Keratinocyte (primary cell): Measurements from ENCODE around the gene ZC3H12C.

Experiments
- EZH2 ChIP-seq: IDR thresholded peaks from one replicate; pipeline ENCODE4 v1.6.1; 2012; ENCODE audit warnings: inconsistent platforms, mild to moderate bottlenecking, low read length, moderate library complexity
- TF ChIP-seq, protein P1 (sequence below), 3 experiments: IDR thresholded peaks in 1 of 3; conservative IDR thresholded peaks in 1 of 3; optimal IDR thresholded peaks in 1 of 3; 2 replicates in 2 of 3; 3 replicates in 1 of 3; pipeline versions ENCODE3 to v1.5.1; 2011; ENCODE audit warnings: low read length in 3 of 3, mild to moderate bottlenecking in 3 of 3, moderate library complexity in 2 of 3, control low read depth in 1 of 3, inconsistent platforms in 1 of 3; ENCODE audit not compliant: insufficient read depth in 2 of 3; ENCODE audit errors: extremely low read depth in 1 of 3

DNA sequence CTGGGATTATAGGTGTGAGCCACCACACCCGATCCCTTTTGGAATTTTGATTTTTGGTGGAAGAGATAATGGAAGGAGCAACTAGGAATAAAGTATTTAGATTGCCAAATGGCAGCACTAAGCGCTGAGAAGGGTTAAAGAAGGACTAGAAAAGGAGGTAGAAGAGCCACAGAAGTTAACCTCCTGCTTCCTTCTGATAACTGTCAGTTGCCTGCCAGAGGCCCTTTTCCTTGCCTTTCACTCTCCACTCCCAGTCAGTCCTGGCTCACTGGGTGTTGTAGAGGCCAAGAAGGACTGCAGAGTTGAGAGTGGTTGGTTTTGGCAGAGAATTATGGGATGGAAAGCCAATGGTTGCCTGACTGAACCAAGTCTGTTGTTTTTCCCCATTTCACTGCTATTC, 19.3 kb downstream of the ZC3H12C start:
- TF ChIP-seq, protein P1, sequence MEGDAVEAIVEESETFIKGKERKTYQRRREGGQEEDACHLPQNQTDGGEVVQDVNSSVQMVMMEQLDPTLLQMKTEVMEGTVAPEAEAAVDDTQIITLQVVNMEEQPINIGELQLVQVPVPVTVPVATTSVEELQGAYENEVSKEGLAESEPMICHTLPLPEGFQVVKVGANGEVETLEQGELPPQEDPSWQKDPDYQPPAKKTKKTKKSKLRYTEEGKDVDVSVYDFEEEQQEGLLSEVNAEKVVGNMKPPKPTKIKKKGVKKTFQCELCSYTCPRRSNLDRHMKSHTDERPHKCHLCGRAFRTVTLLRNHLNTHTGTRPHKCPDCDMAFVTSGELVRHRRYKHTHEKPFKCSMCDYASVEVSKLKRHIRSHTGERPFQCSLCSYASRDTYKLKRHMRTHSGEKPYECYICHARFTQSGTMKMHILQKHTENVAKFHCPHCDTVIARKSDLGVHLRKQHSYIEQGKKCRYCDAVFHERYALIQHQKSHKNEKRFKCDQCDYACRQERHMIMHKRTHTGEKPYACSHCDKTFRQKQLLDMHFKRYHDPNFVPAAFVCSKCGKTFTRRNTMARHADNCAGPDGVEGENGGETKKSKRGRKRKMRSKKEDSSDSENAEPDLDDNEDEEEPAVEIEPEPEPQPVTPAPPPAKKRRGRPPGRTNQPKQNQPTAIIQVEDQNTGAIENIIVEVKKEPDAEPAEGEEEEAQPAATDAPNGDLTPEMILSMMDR (optimal IDR thresholded peaks at IDR 0.05 in 1 of 3, IDR thresholded peaks at IDR 0.05 in 1 of 3, conservative IDR thresholded peaks at IDR 0.05 in 1 of 3; ENCODE audit: extremely low read depth in 1 of 3, insufficient read depth in 2 of 3, low read length in 3 of 3): no peak
- no peak for TF ChIP-seq EZH2
